Prostate gland (tissue), 2 donors: ENCODE measurements around the gene CASP8. TPM values are rescaled to one million over a fixed set of nuclear protein-coding genes. Genes with fewer than 3 reads are reported as not detected.

Source experiments
- DNase-seq: peaks from one replicate; pipeline ENCODE4 v3.0.0-alpha.2; 2019; ENCODE audit warnings: low spot score
- H3K27ac ChIP-seq, 2 donors: fragments of 200-600 bp; sonication (generic); 2 replicates each; pipeline ENCODE4 v1.5.1; 2017 to 2019
- H3K27me3 ChIP-seq: fragments of 200-600 bp; sonication (generic); replicated peaks from 2 replicates; pipeline ENCODE4 v1.5.1; 2019; ENCODE audit not compliant: insufficient read depth
- H3K36me3 ChIP-seq, 2 donors: fragments of 200-600 bp; sonication (generic); 1 replicate in 1 of 2; 2 replicates in 1 of 2; pipeline versions ENCODE4 v1.5.1 to v1.8.1; 2017 to 2019
- H3K4me1 ChIP-seq: fragments of 200-600 bp; sonication (generic); replicated peaks from 2 replicates; pipeline ENCODE4 v1.5.1; 2019
- H3K4me3 ChIP-seq, 2 donors: fragments of 200-600 bp; sonication (generic); 2 replicates each; pipeline ENCODE4 v1.5.1; 2017 to 2019
- H3K9me3 ChIP-seq: fragments of 200-600 bp; sonication (generic); 2 replicates; pipeline ENCODE4 v1.5.1; 2017
- CTCF ChIP-seq, 4 experiments: fragments of 200-600 bp in 2 of 4; fragments of 450-650 bp in 2 of 4; sonication (generic) in 2 of 4; IDR thresholded peaks; 1 replicate in 3 of 4; 2 replicates in 1 of 4; pipeline ENCODE4 v1.5.1; 2016 to 2019; ENCODE audit warnings: antibody characterized with exemption in 4 of 4, mild to moderate bottlenecking in 2 of 4, moderate library complexity in 2 of 4
- POLR2A ChIP-seq: fragments of 450-650 bp; IDR thresholded peaks from one replicate; pipeline ENCODE4 v1.6.1; 2016; ENCODE audit warnings: antibody characterized with exemption, mild to moderate bottlenecking
- POLR2AphosphoS5 ChIP-seq: sonication (generic); formaldehyde crosslinking; IDR thresholded peaks from one replicate; pipeline ENCODE4 v1.6.1; 2017; ENCODE audit warnings: antibody characterized with exemption
- WGBS: methylation state at CpG from one replicate; pipeline ENCODE4 v1.1.5; 2018; 5-methylcytosine and 5-hydroxymethylcytosine counted together
- intact Hi-C: fragments of 100-400 bp; cut with DNase I; formaldehyde crosslinking; loops from one replicate; pipeline ENCODE4 v1.14.2; 2022
- total RNA-seq, 2 donors: library from RNA; depleted of rRNA; stranded (reverse); fragments of >200 nt; gene quantifications; one replicate each; pipeline ENCODE4 v1.1.0, GENCODE V29; 2016

Gene CASP8
- total RNA-seq, 2 donors from 2014 or later = 10.0 to 16.9 TPM

- no peak for TF ChIP-seq CTCF (IDR thresholded peaks at IDR 0.05)
- no peak for TF ChIP-seq POLR2A
- no peak for TF ChIP-seq POLR2AphosphoS5
- H3K27ac ChIP-seq = no peak overlapping the region
- H3K36me3 ChIP-seq = no peaks in the 10 kb centered on the region
- no peaks in the 10 kb centered on the region for H3K27me3 ChIP-seq
- intact Hi-C loops = no loop called here
- 92% methylated on average over 5 of the region's 5 CpGs for WGBS
- no peaks in the 10 kb centered on the region for H3K4me1 ChIP-seq
- H3K9me3 ChIP-seq = no peaks in the 10 kb centered on the region
- no peak for DNase-seq
- no peak overlapping the region for H3K4me3 ChIP-seq
These were observed 15.5 kb upstream of the CASP8 start for GRCh38 chr2:201244829-201245228.

DNA sequence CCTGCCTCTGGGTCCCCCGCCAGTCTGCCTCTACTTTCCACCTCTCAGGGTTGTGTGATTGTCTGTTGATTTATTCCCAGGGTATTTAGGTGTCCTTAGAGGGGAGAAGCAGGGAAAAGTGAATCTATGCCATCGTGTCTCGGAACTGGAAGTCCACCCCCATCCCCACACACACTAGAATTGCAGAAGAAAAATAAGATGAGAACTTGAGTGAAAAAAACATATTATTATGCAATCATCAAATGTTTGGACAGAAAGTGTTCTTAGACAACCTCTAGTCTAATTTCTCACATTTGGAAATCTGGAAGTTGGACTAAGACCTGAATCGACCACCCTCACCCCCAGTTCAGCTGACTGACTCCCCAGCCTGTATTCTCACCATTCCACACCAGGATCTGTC is 14.1 kb upstream of the CASP8 start:
- no peak overlapping the region for H3K27ac ChIP-seq
- H3K27me3 ChIP-seq = no peaks in the 10 kb centered on the region
- no peaks in the 10 kb centered on the region for H3K4me1 ChIP-seq
- WGBS = 66% methylated on average over 4 of the region's 4 CpGs
- no peaks in the 10 kb centered on the region for H3K36me3 ChIP-seq
- H3K9me3 ChIP-seq = no peaks in the 10 kb centered on the region
- intact Hi-C loops = no loop called here
- TF ChIP-seq POLR2A (no peak), POLR2AphosphoS5 (no peak), CTCF (IDR thresholded peaks at IDR 0.05) (no peak)
- no peak for DNase-seq
- no peak overlapping the region for H3K4me3 ChIP-seq

GRCh38 chr2:201248288-201248844 is 12.0 kb upstream of the CASP8 start:
- 94% methylated on average over 6 of the region's 6 CpGs for WGBS
- H3K27me3 ChIP-seq = no peaks in the 10 kb centered on the region
- intact Hi-C loops = no loop called here

GRCh38 chr2:201249889-201250288 is 10.4 kb upstream of the CASP8 start:
- no peak overlapping the region for H3K27ac ChIP-seq
- H3K9me3 ChIP-seq = no peaks in the 10 kb centered on the region
- TF ChIP-seq POLR2A = no peak
- TF ChIP-seq POLR2AphosphoS5 = no peak
- no peak for TF ChIP-seq CTCF (IDR thresholded peaks at IDR 0.05)
- H3K4me3 ChIP-seq = no peak overlapping the region
- 78% methylated on average over 2 of the region's 2 CpGs for WGBS
- intact Hi-C loops = no loop called here
- H3K4me1 ChIP-seq = no peaks in the 10 kb centered on the region
- no peaks in the 10 kb centered on the region for H3K27me3 ChIP-seq
- H3K36me3 ChIP-seq = no peaks in the 10 kb centered on the region
- no peak for DNase-seq

More at GRCh38 chr2:201248288-201248844, 12.0 kb upstream of the CASP8 start:
- no peak for DNase-seq
- no peaks in the 10 kb centered on the region for H3K36me3 ChIP-seq
- H3K27ac ChIP-seq = no peak overlapping the region
- no peaks in the 10 kb centered on the region for H3K4me1 ChIP-seq
- no peak overlapping the region for H3K4me3 ChIP-seq
- no peaks in the 10 kb centered on the region for H3K9me3 ChIP-seq
- TF ChIP-seq CTCF (IDR thresholded peaks at IDR 0.05) (no peak), POLR2AphosphoS5 (no peak), POLR2A (no peak)

- H3K4me3 ChIP-seq = no peak overlapping the region
- H3K27ac ChIP-seq = no peak overlapping the region
- DNase-seq = no peak
- TF ChIP-seq POLR2A = no peak
- no peak for TF ChIP-seq CTCF (IDR thresholded peaks at IDR 0.05)
- TF ChIP-seq POLR2AphosphoS5 = no peak
- no peaks in the 10 kb centered on the region for H3K36me3 ChIP-seq
- 91% methylated on average over 4 of the region's 4 CpGs for WGBS
- H3K9me3 ChIP-seq = no peaks in the 10 kb centered on the region
- no peaks in the 10 kb centered on the region for H3K4me1 ChIP-seq
- no peaks in the 10 kb centered on the region for H3K27me3 ChIP-seq
- intact Hi-C loops = no loop called here
These were observed 9.6 kb upstream of the CASP8 start for GRCh38 chr2:201250741-201251140.
